Measurements from ENCODE around the gene TIAM1.
A peak's percentile ranks its signal among the peaks of the same experiment; 100 is the strongest.

TIAM1 gene

DNA sequence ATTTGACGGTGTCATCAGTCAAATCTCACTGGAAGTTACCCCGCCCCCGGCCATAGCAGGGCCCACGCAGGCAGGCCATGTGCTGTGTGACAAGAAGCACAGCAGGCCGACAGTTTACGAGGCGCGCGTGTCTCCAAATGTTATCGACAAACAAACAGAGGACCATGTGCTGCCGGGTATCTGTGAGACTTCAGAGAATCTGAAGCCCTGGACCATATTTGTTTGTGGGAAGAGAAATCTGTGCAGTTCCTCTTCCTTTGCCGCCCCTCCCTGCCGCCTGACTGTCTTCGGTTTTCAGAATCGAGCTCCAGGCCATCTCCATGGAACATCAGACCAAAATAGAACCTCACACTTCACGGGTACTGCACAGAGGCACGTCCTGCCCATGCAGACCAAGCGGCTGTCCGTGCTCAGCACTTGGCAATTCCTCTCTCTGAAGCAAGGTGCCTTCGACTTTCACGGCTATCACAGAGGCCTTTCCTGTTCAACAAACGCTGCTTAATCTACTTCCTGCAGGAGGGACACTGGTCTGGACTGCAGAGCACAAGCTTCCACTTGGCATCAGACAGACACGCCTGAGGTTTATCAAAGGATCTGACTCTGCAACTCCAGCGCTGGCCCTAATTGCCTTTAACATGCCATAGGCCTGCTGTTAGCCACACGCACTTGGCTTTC lies 170.0 kb downstream of the TIAM1 start:
- DNase-seq (ENCODE audit: low read depth in 2 of 2), result peak; percentile 40 to 52

DNA sequence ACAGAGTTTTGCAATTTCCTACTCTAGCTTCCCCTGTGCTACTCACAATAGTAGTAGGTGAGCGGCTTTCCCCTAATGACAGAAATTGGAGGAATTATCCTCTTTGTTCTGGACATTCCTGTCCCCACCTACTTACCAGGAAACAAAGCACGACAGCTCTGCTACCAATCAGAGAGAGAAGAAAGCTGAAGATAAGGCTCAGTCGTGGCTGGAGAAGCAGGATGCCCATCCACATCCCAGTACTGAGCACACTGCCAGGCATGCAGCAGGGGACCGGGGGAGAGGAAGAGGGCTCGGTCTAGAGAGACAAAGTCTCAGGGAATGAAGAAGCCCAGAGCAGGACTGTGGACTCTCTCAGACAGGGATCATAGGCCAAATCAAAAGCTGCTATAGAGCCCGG lies 171.7 kb downstream of the TIAM1 start:
- DNase-seq (ENCODE audit: low read depth in 2 of 2), result no peak

DNA sequence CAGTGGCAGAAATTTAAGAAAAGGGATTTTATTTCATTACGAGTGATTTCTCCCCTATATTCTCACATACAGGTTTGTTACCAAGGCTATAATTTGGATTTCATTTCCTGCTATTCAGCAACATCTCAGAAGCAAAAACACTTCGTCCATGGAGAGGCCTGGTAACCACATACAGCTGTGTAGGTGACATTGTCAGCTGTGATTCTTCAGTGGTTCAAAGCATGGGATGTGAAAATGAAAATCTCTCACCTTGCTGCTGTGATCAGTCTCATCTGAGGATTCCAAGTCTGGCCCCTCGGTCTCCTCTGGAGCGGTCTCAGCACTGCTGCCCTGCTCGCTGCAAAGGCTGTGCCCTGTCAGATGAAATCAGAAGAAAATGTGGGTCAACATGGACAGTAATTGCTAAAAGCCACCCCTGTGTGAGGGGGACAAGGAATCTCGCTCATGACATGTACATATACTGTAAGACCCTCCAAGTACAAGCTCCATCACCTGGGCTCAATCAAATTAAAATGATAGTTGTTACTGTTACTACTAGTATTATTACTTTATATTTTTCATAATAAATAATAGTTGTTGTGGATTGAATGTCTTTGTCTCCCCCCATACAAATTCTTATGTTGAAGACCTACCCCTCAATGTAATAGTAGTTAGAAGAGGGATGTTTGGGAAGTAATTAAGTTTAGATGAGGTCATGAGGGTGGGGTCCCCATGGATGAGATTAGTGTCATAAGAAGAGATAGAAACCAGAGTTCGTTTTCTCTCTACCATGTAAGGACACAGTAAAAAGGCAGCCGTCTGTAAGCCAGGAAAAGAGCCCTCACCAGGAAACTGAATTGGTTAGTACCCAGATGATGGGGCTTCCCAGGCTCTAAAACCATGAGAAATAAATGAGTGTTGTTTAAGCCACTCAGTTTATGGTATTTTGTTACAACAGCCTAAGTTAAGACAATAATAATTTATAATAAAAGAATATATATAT lies 179.1 kb downstream of the TIAM1 start:
- no peak for DNase-seq (ENCODE audit: low read depth in 2 of 2)

DNA sequence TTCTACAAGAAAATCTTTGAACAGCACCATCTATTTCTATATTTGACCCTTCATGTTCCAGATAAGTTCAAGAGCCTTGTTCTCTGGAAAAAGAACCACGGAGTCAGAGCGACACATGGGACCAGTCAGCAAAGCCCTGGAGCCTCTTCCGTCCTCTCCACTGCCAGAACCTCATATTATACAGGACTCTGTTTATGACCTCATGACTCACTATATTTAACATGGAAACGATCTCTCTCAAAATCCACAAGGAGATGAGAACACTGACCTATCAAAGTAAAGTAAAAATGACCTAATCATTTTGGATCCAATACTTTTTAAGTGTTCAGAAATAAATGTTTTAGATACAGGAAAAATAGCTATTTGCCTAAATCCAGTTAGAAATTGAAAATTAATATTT lies 181.2 kb downstream of the TIAM1 start:
- DNase-seq (ENCODE audit: low read depth in 2 of 2), result no peak

DNA sequence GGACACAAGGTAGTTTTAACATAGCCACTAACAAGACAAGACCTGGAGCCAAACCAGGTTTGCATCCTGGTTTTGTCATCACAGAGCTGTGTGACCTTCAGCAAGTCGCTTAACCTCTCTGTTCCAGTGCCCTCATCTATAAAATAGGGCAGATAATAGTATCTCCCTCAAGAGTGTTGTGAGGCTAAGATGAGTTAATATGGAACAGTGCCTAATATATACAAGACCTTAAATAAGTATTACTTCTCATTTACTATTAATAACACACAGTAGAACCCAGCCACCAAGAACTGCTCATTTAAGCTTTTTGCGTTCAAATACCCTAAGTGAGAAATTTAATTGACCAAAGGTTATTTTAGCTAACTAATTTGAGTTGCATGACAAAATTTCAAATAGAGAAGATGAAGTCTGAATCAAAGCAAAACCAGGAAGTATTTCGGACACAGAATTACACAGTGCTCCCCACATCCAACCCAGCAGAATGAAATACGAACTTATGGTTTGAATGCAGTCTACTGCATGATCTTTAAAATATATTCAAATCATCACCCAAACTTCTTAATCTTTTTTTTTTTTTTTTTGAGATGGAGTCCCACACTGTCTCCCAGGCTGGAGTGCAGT lies 181.9 kb downstream of the TIAM1 start:
- no peak for DNase-seq (ENCODE audit: low read depth in 2 of 2)

DNA sequence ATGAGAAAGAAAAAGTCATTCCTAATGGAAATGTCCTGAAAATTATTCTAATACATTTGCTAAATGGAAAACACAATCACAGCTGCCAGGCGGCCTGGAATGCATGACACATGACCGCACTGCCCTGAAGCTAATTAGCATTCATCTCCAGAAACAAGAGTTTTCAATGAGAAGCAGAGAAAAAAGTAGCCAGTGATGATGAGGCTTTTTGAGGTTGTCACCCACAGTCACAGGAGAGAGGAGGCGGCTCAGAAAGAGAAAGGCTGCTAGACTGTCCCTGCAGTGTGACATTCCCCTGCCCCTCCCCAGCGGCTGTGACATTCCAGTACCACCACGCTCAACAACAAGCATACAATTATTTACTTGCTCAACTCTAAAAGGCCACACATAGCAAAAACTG lies 182.9 kb downstream of the TIAM1 start:
- no peak for DNase-seq (ENCODE audit: low read depth in 2 of 2)

DNA sequence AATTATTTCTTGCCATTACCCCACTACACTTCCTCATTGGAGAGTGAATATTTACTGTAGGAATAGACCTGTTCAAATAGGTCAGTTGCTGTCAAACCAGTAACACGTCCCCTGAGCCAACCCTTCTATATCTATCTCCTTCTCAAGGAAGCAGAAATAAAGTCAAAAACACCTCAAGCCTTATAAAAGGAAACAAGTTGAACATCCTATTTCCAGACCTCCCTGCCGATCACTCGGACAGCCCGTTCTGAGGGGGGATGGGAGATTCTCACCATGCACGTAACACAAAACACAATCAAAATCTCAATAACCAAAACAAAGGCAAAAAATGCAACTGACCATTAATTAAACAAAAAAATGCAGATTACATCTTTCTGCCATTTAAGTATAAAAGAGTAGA lies 184.3 kb downstream of the TIAM1 start:
- DNase-seq (ENCODE audit: low read depth in 2 of 2), result no peak

DNA sequence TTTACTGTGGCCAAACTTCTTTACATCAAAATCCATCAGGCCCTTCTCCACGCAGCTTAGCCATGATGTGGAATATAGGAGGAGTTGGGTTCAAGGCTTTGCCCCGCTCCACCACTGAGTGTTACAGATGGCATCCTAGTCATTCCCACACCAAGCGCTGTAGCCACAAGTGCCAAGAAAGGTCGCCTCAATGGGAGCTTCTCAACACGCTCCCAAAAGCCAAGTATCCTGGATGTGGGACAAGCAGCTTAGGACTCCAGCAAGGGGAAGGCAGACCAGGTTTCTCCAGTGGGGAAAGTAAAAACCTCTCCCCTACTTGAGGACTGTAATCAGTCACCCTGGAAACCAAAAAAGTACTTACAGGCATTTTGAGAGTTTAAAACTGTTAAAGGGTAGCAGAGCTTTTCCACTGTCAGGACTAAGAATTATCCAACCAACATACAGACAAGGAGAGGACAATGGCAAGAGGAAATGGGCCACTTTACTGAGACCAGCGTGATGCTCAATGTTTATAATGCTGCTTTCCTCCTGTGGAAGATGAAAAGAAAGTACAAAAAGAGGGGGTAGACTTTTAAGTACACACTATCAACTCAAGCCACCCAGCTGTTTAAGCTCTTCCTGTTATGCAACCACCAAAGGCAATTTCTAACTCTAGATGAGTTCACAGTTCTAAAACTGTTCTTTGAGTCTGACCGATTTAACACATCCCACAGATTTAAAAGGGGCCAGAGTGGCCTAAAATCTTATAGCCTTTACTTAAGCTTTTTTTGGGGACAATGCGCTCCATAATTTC lies 185.1 kb downstream of the TIAM1 start:
- DNase-seq (ENCODE audit: low read depth in 2 of 2), result no peak

DNA sequence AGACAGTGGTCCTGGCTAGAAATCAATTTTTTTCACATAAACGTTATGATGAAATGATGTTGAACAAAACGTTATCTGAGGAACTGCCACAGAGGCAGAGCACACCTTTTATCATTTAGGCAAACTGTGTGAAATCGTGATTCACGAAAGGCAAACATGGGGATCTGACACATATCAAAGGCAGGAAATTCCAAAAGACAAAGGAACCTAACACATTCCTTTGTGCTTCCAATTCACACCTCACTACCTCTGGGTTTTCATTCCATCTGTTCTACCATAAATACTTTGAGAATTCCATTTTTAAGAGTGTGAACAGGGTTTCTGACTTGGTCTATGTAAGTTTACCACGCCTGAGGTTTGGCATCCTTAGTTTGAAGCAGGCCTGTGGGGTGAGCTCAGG lies 186.3 kb downstream of the TIAM1 start:
- DNase-seq (ENCODE audit: low read depth in 2 of 2), result no peak

DNA sequence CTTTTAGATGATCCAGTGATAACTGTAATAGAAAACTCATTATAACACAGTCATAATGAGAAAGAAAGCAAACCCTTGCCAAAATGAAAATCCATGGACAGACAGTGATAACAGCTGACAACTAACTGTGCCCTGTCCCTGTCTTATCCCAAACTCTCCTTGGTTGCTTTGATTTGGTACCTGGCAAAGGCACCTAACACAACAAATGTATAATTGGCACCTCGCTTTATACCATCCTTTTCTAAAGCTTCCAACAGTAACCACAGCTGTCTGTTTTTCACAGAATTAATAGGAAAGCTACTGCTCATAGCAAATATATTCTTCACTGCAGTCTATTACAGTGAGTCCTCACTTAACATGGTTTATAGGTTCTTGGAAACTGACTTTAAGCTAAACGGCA lies 187.4 kb downstream of the TIAM1 start:
- no peak for DNase-seq (ENCODE audit: low read depth in 2 of 2)

DNA sequence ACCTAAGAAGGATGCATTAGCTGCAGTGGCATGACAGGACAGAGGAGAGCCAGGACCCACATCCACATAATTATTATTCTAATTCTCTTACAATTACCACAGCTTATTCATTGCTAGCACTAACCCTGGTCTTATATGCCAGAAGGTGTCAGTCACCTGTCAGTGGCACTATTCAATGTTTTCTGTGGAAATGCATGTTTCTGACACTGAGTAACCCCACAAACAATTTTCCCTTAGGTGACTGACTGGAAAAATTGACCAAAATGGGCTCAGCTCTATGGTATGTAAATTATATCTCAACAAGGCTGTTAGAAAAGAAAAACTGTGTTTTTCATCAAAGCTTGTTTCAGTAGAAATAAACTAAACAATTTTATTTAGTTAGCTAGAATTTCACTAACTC lies 187.9 kb downstream of the TIAM1 start:
- DNase-seq (ENCODE audit: low read depth in 2 of 2), result no peak

DNA sequence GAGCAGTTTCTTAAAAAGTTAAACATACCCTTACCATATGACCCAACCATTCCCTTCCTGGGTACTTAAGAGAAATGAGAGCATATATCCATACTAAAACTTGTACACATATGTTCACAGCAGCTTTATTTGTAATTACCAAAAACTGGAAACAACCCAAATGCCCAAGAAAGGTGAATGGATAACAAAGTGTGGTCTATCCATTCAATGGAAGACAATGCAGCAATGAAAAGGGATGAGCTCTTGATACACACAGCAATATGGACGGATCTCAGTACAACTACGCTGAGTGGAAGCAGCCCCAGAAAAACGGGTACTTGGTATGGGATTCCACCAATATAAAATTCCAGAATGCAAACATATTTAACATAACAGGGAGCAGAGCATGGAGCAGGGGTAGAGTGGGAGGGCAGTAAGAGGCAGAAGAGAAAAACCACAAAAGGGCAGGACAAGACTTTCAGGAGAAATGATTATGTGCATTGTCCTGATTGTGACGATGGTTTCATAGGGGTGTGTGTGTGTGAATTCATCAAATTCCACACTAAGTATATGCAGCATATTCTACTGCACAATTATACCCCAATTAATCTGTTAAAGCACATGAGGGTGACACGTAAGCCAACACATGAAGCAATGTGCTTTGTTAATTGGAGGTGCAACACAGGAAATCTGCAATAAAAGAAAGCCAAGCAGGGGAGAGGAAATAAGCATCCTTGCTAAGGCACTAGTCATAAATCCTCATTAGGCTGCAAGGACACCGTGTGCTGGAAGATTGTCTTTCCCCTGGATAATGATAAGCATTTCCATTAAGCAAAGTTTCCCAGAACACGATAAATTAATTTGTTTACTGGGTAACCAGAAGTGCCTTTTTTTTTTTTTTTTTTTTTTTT lies 192.7 kb downstream of the TIAM1 start:
- DNase-seq (ENCODE audit: low read depth in 2 of 2), result no peak

DNA sequence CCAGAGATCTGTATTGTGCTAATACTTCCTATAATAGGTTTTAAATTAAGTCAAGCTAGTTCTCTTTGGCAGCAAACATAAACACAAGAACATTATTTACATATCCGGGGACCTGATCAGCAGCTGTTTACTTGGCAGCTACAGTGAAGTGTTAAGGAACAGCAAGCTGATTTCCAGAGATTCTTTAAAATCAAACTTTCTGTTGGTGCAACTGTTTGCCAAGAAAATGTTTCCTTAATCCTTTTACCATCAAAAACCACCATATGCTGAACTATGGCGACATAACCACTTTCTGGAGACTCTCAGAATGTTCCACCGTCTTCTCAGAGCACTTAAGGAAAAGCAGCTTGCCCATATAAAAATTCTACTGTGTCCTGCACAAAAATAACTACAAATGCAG lies 198.8 kb downstream of the TIAM1 start:
- no peak for DNase-seq (ENCODE audit: low read depth in 2 of 2)

DNA sequence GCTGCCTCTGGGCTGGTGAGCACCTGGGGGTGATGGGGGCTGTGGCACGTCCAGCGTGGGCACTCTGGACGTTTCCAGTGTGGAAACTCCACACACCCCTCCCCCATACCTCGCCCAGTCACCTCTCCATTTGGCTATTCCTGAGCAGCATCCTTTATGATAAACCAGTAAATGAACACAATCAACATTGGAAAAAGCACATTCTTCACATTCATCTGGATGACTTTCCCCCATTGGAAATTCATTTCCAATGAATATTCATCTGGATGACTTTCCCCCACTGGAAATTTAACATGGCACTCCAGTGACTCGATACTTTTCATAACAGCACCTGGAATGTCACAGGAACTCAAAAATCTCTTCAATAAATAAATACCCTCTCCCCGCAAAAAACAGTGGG lies 201.0 kb downstream of the TIAM1 start:
- DNase-seq (ENCODE audit: low read depth in 2 of 2), result no peak

DNA sequence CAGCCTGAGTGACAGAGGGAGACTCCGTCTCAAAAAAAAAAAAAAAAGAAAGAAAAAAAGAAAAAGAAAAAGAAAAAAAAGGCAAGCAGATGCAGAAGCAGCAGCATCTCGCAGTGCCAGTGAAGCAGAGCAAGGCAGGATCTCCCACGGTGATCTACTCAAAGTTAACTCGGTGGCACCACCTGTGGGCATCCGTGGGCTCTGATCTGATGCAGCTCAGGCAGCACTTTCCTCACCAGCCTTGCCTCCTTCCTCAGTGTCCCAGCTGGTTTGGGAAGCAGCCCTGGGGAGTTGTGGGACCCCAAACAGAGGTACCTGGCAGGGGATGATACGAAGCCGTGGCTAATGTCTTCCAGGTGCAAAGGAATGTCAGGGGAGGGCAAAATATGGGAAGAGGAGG lies 201.5 kb downstream of the TIAM1 start:
- DNase-seq (ENCODE audit: low read depth in 2 of 2), result no peak

DNA sequence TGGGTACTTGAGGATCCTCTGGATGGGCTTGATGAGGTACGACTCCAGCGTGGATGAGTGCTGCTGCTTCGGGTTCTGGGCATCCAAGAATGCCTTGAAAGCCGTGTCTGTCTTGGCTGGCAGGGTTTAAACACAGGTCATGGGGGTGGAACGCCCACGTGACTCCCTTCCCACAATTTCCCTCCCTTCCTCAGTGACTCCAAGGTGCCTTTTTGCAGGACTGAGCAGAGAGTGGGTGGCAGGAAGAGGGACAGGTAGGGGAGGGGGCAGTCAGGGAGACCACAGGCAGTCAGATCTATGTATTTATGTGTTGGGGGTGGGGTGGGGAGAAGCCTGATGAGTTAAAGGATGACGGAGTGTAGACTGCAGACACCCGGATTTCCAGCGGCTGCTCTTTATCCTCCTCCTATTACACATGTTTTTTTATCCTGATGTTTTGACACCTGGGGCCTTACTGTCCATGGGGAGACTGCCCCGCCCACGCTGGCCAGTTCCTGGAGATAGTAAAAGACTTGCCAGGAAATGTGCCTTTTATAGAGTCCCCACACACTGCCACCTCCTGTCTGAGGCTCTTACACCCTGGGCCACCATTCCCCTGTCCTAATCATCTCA lies 202.6 kb downstream of the TIAM1 start:
- DNase-seq (ENCODE audit: low read depth in 2 of 2), result no peak

DNA sequence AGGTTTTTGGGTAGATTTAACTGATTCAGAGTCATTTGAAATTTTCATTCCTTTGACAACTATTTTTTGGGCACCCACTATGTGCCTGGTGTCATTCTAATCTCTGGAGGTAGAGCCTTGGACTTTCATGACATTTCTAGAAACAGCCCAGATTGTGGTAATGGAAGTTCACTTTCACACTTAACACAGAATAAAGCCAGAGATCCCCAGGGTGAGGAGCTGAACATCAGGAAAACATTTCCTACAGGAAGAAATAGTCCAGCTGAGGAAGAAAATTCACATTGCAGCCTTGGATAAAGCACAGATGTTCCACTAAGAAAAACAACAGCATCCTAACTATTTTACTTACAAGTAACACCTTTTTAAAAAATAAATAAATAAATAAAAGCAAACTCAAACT lies 203.4 kb downstream of the TIAM1 start:
- DNase-seq (ENCODE audit: low read depth in 2 of 2), result no peak

DNA sequence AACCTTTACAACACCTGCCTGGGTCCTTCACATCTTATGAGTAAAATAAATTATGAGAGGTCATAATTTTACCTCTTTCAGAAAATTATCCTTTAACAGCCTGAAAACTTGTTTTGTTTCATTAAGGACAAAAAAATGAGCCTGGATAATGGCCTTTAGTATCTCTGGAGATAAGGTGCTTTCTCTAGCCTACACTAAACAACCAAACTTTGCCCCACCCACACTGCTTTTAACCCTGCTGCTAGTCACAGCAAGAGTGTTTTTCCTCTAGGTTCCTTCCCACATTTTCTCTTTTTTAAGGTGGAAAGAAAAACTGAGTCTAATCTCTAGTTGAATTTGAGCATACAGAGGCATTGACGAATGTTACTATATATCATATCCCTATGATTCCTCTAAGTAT lies 204.0 kb downstream of the TIAM1 start:
- DNase-seq (ENCODE audit: low read depth in 2 of 2), result no peak

DNA sequence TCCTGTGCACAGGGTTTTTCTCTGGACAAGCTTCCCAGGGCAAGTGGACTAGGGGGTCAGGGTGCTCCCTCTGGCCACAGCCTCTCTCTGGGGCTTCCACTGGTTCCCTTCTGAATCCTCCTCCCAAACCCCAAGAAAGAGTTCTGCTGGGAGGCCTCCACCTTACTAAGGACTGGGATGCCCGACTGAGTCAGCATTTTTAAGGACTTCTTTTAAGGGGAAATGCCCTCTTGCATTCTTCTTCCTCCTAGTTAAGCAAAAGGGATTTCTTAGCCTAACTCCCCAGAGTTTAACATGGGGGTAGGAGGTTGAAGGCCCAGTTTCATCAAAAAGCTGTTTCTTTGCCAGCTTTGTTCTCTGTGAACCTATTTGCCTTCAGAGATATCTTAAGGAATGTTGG lies 206.1 kb downstream of the TIAM1 start:
- DNase-seq (ENCODE audit: low read depth in 2 of 2), result no peak

DNA sequence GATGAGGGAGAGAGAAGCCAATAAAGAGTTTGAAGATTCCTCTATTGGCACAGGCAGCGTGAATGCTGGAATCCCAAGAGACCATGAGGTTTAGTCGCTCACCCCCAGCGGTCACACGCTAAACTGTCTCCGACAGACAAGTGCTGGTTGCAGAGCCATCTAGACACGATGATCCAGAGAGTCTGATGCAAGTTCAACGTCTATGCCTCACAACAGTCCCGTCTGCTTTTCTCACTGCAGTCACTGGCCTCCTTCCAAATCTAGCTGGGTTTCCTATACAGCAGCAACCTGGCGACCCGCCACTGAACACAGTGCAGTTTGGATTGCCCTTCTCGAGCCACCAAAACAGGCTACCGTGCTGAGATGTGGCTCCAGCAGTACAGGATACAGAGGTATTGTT lies 207.2 kb downstream of the TIAM1 start:
- DNase-seq (ENCODE audit: low read depth in 2 of 2), result no peak

All from stimulated activated CD4-positive, alpha-beta T cell treated with anti-CD3 and anti-CD28 coated beads, Interleukin-15, amount 100 ng/mL, for 48 hours (primary cell).